Fibroblast of skin of back (primary cell): ENCODE data around the gene SLC1A7.

Source experiments
- DNase-seq: peaks from one replicate; pipeline ENCODE4 v3.0.0-alpha.2; 2013

The SLC1A7 gene

GRCh38 chr1:53114581-53115400, 27.6 kb downstream of the SLC1A7 start:
- DNase-seq = no peak

DNA sequence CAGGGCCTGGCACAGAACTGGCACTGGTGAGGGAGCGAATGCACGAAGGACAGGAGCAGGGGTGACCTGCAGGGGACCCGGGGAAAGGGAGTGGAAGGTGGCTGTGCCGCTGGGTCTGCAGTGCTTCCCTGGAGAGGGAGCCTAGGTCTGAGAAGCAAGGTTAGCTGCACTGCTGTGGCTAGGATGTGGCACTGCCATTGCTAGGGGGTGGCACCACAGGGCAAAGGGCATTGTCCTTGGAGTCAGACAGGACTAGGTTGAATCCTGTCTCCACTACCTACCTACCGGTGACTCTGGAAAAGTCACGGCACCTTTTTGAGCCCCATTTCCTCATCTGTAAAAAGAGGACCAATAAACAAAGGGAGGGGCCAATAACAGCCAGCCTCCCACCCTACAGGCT, 28.3 kb downstream of the SLC1A7 start:
- DNase-seq = no peak

GRCh38 chr1:53112861-53113260, 29.6 kb downstream of the SLC1A7 start:
- DNase-seq = peak; percentile 47

- peak; percentile 97 for DNase-seq
These were observed 30.1 kb downstream of the SLC1A7 start for GRCh38 chr1:53112271-53112774.

DNA sequence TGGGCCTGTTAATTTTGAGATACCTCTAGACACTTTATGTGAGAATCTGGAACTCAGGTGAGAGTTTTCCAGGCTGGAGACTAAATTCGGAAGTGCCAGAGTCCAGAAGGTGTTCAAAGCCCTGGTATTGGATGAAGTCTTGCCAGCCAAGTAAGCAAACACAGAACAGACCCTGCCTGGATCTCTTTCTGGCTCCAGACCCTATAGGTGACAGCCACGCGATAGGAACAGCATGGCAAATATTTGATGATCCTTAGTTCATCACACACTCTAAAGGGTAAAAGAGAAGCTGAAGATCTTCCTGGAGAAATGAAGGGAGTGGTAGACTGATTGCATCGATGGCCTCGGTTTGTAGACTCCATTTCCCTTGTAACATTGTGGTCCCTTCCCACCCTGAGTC, 30.7 kb downstream of the SLC1A7 start:
- no peak for DNase-seq

GRCh38 chr1:53111073-53111556, 31.3 kb downstream of the SLC1A7 start:
- DNase-seq = peak; percentile 79

DNA sequence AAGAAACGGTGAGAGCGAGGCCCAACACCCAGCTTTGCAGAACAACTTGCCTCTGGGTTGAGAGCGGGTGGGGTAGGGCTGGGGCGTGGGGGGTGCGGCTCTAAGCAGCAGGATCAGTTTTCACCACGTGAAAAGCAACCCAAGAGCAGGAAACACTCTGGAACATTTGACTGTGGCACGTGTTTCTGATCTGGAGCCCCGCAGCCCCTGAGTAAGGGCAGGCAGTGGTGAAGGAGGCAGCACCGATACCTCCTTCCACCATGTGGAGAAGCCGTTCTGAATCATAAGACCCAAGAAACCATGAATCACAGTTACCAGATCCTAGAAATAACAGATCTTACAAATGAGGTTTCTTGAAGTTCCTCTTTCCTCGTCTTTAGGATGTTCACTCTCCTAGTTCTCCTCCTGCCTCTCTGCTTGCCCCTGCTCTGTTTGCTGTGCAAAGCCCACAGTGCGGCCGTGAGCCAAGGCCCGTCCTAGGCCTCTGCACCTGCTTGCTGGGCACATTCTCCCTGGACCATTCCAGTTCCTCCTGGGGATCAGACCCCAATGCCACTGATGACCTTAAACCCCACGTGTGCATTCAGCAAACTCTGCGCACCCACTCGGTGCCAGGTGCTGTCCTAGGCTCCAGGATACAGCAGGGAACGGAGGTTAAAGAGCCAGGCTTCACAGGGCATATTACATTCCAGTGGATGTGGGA, 31.9 kb downstream of the SLC1A7 start:
- DNase-seq = peak; percentile 83

DNA sequence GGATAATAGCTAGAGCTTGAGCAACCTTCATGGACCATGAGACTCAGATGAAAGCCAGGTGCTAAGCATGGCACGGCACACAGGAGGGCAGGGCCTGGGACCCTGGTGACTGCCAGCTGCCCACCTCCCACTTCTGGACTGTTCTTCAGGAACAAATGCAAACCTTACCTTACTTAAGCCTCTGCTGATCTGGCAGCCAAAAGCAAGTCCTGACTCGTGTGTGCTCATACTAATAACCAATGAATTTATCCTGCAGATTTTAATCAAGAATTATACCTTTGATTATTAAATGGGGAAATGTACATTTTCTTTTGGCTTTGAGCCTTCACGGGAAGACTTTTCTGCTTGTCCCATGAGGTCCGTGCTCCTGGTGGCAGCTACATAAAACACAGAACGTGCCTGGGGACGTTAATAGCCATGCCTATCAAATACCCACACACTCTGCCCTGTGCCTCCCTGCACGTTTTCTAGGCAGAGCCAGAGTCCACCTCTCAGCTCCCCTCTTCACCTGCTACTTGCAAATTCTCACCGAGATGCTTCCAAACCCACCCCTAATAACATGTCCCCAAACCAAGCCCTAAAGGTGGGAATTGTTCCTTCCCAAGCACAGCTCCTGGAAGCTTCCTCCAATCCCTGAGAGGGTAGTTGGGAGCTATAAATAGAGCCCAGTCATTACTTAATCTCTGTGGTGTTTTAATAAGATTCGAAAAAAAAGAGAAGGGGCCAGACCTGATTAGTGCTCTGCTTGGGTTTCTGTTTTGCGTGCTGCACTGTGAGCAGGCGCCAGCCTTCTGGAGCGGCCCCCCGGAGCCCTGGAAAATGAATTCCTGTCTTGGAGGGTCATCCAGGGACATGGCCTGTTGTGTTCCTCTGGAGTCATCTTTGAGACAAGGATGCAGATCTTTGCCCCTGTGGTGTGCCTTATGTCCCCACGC, 33.5 kb downstream of the SLC1A7 start:
- DNase-seq = peak; percentile 81

GRCh38 chr1:53107570-53108322, 34.7 kb downstream of the SLC1A7 start:
- DNase-seq = peak; percentile 88

- no peak for DNase-seq
These were observed 35.3 kb downstream of the SLC1A7 start for GRCh38 chr1:53107090-53107489.

DNA sequence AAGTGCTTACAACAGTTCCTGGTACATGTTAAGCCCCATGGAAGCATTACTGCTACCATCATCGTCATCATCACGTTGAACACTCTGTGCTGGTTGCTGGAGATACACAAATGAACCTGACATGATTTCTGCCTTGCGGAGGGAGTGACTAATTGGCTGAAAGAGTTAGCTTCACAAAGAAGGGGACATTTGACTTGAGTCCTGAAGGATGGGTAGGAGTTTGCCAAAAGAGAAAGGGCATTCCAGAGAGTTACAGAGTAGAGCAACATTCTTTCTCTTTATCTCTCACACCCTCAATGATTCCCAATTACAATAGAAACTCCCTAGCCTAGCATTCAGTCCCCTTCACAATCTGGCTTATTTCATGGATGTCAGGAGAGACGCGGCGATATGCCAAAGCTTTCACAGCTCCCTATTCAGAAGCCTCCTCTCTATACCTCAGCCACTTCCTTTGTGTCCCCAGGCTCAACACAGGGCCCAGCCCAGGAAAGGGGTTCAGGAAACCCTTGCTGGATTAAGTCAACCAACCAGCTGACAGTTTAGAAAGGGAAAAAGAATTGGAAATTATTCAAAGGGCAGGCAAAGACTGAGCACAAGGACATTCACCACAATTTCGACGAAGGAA, 38.0 kb downstream of the SLC1A7 start:
- no peak for DNase-seq

GRCh38 chr1:53094533-53094919, 47.9 kb downstream of the SLC1A7 start:
- no peak for DNase-seq

- DNase-seq = no peak
These were observed 48.5 kb downstream of the SLC1A7 start for GRCh38 chr1:53093778-53094532.

- no peak for DNase-seq
These were observed 49.0 kb downstream of the SLC1A7 start for GRCh38 chr1:53093451-53093754.

DNA sequence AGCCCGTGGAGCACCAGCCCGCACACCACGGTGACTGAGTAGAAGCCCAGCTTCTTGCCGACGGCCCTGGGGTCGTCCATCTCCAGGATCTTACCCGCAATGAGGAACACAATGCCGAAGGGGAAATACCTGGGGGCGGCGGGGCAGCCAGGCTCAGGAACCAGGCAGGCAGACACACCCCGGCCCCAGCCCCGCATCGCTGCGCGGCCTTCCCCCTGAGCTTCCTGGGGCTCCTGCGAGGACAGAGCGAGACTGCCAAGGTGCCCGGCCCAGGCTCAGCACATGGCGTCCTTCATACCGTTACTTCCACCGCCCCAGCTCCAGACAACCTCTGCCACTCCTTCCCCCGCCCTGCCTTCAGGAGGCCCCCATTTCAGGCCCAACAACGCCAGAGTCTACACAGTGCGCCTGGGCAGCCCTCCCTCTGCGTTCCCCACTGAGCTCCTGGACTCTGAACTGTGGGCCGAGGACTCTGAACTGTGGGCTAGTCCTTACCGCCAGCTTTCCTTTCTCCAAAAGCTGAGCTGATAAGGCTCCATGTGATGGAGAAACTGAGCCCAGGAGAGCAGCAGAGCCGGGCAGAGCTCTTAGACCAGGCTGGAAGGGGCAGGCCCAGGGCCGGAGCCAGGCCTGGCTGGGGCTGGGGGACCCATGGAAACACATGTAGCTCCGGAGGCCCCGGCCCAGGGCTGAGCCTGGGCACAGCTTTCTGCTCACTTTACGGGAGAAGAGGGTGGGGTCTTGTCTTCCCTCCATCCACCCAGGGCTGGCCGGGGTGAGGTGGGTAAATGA, 49.6 kb downstream of the SLC1A7 start:
- DNase-seq = no peak

DNA sequence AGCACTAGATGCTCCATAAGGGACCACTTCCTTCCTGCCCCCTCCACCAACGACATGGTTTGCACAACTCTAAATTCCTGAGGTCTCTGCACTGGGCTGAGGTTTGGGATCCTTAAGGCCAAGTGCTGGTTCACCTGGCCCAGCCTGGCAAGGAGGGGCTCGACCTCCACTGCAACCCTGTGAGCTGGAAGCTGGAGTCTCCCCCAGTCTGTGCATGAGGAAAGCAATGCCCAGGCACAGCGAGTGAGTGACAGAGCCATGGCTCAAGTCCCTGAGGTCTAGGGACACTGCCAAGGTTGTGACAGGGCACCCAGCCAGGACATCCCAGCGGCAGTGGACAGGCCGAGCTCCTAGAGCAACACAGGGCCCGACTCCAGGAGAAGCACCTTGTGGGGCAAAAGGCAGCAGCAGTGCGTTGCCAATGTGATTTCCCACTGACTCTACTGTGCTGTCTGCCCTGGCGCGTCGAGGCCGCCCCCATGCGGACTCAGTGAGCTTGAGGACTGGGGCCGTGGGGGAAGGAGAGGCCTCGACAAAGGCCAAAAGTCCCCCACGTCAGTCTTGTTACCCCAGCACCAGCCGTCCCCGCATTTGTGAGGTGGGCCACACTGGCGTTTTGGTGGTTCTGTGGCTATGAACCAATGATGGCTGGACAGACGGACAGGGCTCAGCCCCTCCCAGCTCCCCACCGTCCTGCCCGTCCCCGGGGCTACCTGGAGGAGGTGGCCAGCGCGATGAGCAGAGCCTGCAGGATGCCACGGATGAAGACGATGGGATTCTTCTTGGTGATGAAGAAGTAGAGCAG, 50.4 kb downstream of the SLC1A7 start:
- DNase-seq = peak; percentile 13

- no peak for DNase-seq
These were observed 52.0 kb downstream of the SLC1A7 start for GRCh38 chr1:53090227-53091147.
